IPS DF 4.7 (cell line): Measurements from ENCODE around the gene GRIP1.

Experiments
- DNase-seq: peaks from one replicate; pipeline ENCODE4 v3.0.0-alpha.2; 2013; ENCODE audit warnings: low spot score; ENCODE audit errors: extremely low read depth

The GRIP1 gene, protein sequence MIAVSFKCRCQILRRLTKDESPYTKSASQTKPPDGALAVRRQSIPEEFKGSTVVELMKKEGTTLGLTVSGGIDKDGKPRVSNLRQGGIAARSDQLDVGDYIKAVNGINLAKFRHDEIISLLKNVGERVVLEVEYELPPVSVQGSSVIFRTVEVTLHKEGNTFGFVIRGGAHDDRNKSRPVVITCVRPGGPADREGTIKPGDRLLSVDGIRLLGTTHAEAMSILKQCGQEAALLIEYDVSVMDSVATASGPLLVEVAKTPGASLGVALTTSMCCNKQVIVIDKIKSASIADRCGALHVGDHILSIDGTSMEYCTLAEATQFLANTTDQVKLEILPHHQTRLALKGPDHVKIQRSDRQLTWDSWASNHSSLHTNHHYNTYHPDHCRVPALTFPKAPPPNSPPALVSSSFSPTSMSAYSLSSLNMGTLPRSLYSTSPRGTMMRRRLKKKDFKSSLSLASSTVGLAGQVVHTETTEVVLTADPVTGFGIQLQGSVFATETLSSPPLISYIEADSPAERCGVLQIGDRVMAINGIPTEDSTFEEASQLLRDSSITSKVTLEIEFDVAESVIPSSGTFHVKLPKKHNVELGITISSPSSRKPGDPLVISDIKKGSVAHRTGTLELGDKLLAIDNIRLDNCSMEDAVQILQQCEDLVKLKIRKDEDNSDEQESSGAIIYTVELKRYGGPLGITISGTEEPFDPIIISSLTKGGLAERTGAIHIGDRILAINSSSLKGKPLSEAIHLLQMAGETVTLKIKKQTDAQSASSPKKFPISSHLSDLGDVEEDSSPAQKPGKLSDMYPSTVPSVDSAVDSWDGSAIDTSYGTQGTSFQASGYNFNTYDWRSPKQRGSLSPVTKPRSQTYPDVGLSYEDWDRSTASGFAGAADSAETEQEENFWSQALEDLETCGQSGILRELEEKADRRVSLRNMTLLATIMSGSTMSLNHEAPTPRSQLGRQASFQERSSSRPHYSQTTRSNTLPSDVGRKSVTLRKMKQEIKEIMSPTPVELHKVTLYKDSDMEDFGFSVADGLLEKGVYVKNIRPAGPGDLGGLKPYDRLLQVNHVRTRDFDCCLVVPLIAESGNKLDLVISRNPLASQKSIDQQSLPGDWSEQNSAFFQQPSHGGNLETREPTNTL

DNA sequence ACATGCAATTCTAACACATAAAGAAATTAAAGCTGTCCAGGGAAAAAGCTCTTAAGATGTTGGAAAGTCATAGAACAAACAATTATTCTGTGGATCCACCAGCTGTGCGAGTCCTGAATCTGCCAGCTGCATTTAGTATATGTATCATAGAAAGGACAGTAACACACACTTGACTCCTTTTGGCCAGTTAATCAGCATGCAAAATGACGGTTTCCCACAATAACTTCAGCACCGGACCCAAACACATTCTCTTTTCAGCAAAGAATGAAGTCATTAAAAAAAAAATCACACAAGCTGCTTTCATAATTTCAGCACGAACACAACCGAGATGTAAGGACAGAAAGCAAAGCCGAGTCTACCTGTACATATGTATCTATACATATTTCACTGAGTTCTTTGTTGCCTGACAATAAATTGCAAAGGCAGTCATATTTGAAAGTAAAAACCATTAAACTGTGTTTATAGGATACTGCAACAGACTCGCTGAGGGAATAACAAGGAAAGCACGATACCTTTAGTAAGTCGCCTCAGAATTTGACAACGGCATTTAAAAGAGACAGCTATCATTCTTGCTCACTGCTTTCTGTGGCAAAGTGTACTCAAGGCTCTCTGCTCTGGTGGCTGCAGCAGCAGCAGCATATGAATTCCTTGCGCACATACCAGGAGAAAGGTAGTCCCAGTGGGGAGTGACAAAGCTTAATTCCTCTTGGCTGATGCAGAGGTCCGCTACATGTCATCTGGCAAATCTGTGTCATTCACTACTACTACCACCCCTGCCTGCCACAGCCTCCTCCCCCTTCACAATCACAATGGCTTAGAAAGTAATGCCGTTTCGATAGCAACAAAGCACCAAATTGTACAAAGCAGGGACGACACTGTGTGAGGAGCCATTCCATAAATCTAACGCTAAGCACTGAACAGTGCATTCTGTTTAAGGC is at the start of gene GRIP1:
Gene GRIP1, minus strand, starts transcription at position 739 of the 938 bp plus-strand sequence. Its CDS starts 172 bp downstream, at position 567.
- no peak for DNase-seq

DNA sequence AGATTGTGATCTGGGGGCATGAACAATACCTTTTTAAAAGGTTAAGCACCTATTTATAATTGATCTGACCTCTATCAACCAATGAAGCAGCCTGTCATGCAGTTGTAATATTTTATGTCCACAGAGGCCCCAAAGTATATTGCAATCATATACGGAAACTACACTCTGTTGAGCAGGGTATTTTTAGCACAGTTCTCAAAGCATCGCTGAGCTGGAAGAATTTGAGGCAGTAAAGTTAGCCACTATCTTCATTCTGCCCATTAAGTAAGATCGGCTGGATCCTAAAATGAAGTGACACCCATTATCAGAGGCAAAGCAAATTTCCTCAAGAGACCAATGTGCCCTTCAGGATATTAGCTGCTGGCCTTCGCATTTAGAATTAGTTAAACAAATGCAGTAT is 47.7 kb upstream of the GRIP1 start:
- DNase-seq: no peak

DNA sequence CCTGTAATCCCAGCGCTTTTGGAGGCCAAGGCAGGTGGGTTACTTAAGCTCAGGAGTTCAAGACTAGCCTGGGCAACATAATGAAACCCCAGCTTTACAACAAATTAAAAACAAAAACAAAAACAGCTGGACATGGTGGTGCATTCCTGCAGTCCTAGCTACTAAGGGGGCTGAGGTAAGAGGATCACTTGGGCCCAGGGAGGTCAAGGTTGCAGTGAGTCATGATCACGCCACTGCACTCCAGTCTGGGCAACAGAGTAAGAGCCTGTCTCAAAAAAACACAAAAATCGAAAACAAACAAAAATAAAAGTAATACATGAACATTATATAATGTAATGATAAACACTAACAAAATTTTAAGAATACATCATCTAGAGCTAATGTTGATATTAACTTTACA is 46.2 kb upstream of the GRIP1 start:
- no peak for DNase-seq

DNA sequence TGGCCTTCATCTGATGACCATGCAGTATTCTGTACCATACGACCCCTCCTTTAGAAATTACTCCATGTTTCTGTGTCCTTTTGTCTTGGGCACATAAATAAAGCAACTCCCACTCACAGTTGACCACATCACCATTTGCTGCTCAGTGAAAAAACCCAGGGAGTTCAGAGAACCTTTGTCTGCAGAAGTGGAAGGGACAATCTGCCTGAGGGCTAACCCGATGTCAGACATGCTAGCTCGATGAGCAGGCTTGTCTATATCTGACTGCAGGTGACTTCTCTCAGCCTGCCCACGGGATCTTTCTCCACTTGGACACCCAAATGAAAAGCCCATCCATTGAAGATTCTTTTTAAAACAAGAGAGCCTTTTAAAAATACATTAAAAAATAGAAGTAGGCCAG is 45.7 kb upstream of the GRIP1 start:
- no peak for DNase-seq

DNA sequence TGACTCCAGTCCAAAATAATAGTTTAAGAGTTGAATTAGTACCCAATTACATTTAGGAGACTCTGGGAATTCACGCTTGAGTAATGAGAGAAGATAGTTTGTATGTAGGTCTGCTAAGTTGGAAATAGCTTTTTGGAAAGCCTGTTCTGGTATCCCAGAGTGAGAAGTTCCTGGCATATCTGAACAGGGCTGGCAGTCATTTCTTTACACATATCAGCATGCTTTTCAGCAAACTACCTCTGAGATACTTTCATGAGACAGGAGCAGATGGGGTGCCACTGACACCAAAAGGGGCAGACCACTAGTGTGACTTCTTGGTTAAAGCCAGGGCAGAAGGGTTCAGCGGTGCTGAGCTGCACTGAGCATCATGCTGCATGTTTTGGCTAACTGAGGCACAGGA is 45.1 kb upstream of the GRIP1 start:
- no peak for DNase-seq

DNA sequence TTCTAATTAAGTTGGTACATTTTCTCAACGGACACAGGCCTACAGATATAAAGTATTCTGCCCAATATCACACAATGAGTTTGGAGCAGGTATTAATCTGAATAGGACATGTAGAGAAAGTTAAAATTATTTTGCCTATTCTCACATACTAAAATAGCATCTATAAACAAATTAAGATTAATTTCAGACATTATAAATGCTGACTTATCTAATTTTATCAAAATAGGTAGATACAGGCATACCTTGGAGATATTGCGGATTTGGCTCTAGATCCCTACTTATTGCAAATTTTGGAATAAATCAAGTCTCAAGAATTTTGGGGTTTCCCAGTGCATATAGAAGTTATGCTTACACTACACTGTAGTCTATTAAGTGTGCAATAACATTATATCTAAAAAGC is 41.0 kb upstream of the GRIP1 start:
- DNase-seq: no peak

DNA sequence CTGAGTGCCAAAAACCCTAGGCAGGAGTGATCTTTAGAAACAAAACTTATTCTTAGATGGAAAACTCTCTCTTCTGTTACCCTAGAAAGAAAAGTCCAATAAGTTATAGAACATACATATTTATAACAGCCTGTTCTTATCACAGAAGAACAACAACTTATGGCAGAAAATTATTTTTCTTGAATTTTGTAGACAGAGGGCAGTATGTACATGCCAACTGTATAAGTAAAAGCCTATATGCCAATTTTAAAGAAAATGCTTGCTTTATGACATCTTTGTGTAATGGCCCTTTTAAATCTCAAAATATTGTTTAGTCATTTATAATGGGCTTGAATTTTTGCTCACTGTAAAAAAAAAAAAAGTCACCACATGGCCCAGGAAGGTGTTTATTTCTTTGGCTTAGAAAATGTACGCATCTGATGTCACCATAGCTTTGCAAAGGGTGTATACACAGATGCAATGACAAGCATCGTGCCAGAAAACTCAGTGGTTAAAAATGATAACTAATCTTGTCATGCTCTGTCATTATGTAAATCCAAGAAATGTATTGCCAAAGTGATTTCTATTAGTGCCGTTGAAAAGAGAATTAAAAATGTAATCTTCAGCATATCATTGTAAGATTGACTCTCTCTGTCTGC is 38.3 kb upstream of the GRIP1 start:
- no peak for DNase-seq

DNA sequence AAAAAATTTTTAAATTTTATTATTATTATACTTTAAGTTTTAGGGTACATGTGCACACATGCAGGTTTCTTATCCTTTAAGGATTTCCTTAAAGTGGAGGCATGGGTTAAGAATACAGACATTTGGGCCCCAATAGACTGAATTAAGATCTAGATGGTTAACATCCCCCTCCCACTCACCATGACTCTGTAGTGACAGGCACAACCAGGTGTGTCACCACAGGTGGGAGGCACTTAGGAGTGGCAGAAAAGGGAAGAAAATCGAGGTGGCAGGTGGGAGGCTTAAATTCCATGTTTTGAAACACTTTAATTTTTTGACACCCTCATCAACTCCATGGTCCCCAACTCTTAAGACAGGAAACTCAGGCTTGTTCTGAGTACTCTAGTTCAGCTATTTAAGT is 37.6 kb upstream of the GRIP1 start:
- DNase-seq: no peak

DNA sequence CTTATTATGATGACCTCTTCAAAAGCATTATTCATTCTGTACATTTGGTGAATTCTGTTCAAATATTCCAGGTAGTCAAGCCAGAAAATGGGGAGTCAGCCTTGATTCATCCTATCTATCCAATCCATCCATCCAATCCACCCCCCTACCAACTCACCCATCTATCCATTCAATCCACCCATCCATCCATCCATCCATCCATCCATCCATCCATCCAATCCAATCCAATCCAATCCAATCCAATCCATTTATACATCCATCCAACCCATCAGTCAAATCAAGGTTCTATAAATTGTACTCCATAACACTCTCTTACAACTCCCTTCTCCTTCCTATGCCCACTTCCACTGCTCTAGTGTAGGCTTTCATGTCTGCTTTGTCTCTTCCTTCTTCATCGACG is 35.8 kb upstream of the GRIP1 start:
- DNase-seq: no peak

DNA sequence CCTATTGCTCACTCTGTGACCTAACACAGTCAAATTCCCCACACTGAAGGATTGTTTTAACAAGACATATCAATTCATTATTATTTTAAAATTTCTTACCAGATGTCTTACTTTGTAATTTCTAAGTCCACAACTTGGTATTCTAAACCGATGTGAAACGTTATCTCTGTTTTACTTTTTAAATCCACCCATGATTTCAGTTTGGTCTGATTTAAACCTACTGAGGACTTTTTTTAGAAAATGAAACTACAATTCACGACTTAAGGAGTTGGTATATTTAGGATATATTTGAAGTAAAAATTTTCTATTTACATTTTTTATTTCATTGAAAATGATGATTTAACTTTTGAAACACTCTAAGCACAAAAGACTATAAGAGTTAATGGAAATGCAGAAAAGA is 35.1 kb upstream of the GRIP1 start:
- DNase-seq: no peak

DNA sequence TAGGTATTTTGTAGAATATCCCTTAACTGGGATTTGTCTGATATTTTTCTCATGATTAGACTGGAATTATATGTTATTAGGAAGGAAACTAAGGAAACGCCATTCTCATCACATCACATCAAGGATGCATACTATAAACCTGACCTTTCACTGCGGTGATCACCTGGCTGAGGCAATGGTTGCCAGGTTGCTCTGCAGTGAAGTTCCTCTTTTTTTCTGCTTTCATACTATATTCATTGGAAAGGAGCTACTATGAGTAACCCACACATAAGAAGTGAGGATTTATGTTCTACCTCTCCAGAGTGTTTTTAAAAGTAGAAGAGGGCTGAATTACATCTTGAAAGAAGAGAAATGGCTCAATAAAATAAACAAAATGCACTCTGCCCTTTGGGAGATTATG is 31.0 kb upstream of the GRIP1 start:
- DNase-seq: no peak

DNA sequence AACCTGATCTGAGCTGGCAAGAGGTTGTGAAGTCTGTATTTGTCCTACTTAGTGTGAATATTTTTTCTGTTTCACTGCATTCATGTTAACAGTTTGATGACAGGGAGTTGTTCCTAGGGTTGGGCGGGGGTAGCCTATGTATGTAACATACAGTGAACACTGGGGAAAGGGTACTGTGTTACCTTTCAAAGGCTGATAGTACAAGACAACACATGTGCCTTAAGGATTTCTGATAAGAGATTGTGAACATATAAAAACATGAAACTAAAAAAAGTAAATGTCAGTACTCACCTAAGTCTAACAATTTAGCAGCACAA is 30.5 kb upstream of the GRIP1 start:
- DNase-seq: no peak

DNA sequence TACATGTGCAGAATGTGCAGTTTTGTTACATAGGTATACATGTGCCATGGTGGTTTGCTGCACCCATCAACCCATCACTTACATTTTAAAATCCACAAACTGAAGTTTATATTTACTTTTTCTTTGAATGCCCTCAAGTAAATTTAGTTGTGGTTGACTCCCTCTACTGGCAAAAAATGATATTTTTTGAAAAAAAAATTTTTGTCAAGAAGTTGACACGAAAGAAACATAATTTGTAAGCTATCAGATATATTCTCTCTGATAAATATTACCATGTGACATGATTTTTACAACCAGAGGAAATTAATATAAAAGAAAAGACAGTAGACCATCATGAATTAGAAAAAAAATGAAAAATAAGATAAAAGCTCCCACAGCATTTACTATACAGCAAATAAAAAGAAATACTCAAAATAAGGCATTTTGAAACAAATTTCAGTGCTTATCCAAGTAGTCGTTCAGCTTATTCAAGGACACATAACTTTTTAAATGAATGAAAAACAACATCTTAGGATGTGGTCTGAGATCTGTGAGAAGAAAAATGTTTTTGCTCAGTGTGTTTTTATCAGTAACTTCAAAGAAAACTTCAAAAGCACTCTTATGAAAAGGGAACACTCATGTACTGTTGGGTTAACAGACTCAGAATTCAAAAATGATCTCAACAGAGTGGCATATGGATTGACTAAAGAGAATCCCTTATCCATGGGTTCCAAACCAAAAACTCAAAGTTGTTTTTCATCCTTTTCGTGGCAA is 30.0 kb upstream of the GRIP1 start:
- no peak for DNase-seq

DNA sequence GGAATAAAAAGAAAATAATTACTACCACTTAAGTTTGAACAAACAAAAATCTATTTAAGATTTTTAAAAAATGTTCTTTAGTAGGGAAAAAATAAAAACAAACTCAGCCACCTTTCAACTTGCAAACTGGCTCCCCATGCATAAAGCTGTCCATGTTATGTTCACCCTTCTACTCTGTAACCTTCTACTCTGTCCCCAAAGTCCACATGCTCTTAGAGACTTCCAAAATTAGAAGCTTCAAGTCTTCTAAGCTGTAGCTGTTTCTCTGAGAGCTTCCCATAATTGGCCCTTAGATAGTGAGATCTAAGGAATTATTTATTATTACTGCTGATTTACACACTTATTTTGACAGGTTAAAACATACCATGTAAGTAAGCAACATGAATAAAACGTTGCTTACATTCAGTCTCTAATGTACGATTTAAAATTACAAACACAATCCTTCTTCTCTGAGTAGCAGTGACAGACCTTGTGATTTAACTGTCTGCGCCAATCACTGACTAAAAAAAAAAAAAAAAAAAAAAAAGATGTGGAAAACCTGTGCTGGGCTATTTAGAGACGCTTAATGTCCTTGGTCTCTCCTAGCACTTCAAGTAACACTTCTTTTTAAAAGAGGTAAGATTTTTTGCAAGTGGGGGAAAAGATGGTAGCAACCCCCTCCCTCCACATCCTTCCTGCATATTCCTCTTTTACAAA is 28.3 kb upstream of the GRIP1 start:
- DNase-seq: no peak

DNA sequence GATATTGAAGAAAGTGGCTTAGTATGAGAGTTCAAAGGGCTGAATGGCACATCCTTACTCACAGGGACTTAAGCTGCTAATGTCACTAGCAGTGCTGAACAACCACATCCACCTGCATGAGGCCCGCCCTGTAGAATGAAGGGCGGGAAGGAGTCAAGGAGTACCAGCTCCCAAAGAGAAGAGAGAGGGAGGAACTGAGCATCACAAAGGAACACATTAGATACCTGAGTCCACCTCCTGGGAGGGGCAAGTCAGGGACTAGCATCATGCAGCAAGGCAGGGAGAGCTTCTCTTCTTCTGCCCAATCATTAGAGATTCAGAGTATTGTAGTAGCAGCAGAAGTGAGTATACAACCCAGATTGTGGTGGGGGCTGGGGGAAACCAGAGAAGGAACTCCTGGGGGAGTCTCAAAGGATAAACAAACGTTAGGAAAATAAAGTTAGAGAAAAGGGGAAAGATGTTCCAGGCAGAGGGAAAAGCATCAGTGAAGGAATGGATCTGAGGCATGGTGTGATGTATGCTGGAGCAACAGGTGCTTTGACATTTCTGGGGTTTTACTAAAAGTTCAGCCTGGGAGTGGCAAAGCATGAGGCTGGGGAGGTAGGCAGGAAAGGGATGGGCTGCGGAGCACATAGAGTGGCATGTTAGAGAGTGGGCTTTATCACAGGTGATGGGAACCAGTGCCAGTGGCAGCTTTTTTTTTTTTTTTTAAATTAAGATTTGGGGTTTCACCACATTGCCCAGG is 21.0 kb upstream of the GRIP1 start:
- DNase-seq: no peak

DNA sequence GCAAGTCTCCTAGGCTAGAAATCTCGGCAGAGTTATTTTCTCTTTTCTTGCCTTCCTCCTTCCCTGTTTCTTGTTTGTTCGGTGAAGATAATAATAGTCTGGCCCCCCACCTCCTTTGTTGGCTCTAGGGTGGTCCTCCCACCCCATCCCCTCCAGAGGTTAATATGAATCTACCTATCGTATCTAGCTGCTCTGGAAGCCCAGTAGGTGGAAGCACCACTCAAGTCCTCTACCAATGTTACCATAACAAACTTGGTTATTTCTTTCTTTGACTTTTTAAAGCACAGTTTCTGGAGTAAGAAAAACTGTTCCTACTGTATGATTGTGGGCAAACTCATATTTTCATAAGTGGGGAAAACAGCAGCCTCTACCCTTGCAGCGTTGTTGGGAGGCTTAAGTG is 19.7 kb upstream of the GRIP1 start:
- DNase-seq: no peak

DNA sequence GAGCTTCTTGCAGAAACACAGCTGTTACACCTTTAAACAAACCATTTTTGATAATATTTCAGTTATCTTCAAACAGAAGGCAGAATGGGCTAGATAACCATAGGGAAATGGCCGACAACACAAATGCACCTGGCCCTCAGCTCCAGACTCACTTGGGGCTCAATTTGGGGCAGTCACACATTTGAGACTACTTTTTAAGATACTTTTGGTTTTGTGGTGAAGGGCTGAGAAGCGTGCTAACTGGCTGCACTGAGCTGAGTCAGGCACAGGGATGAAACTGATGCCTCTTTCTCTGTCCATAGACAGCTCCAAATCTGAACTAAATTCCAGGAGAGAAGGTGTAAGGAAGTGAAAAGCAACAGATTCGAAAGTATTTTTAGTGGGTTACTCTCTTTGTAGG is 18.5 kb upstream of the GRIP1 start:
- DNase-seq: no peak
